GM18861 (cell line): ENCODE measurements around the gene KLHL2.
"Not testable (repeated sequence)": the region's sequence is repeated elsewhere in the genome, so short reads cannot be mapped to it uniquely, and the experiment has no call there.

Experiments
- ATAC-seq: cut with Tn5 transposase; IDR thresholded peaks from one replicate; pipeline ENCODE4 v1.9.1; 2021; ENCODE audit not compliant: unreplicated experiment

The KLHL2 gene

GRCh38 chr4:165326831-165327210, 119.5 kb downstream of the KLHL2 start:
- ATAC-seq: no peak

- ATAC-seq: peak; percentile 98
These were observed 120.1 kb downstream of the KLHL2 start, which contains the start of gene MSMO1 for GRCh38 chr4:165327211-165328100. MSMO1 (plus strand) TSS chr4:165327669; CDS start chr4:165333371, 5,702 bp downstream.

- ATAC-seq: no peak
These were observed 120.7 kb downstream of the KLHL2 start for GRCh38 chr4:165328101-165328425.

- ATAC-seq: no peak
These were observed 121.3 kb downstream of the KLHL2 start for GRCh38 chr4:165328708-165329107.

- ATAC-seq: no peak
These were observed 122.7 kb downstream of the KLHL2 start for GRCh38 chr4:165330071-165330470.

GRCh38 chr4:165330666-165331065, 123.3 kb downstream of the KLHL2 start:
- no peak for ATAC-seq

GRCh38 chr4:165331359-165331758, 124.0 kb downstream of the KLHL2 start:
- no peak for ATAC-seq

GRCh38 chr4:165331823-165332222, 124.5 kb downstream of the KLHL2 start:
- no peak for ATAC-seq

- no peak for ATAC-seq
These were observed 125.1 kb downstream of the KLHL2 start for GRCh38 chr4:165332502-165332901.

- ATAC-seq: no peak
These were observed 127.9 kb downstream of the KLHL2 start for GRCh38 chr4:165335163-165335703.

GRCh38 chr4:165336743-165337142, 129.4 kb downstream of the KLHL2 start:
- ATAC-seq: no peak

GRCh38 chr4:165342340-165342739, 135.0 kb downstream of the KLHL2 start:
- ATAC-seq: not testable (repeated sequence)

- ATAC-seq: no peak
These were observed 136.2 kb downstream of the KLHL2 start for GRCh38 chr4:165343353-165344191.

GRCh38 chr4:165345666-165346417, 138.5 kb downstream of the KLHL2 start:
- no peak for ATAC-seq

GRCh38 chr4:165347647-165348569, 140.5 kb downstream of the KLHL2 start:
- ATAC-seq: no peak

GRCh38 chr4:165351359-165352130, 144.2 kb downstream of the KLHL2 start:
- ATAC-seq: no peak

GRCh38 chr4:165355900-165356300, 148.5 kb downstream of the KLHL2 start:
- ATAC-seq: no peak

- ATAC-seq: no peak
These were observed 152.1 kb downstream of the KLHL2 start for GRCh38 chr4:165359506-165359905.

GRCh38 chr4:165360041-165360695, 152.8 kb downstream of the KLHL2 start:
- no peak for ATAC-seq
